Common myeloid progenitor, CD34-positive (primary cell): ENCODE measurements around the gene NIF3L1.

ENCODE experiments used
- CTCF ChIA-PET: fragments of 350-600 bp; sonication (Branson Sonifier 250); formaldehyde crosslinking; loops from one replicate; lab custom pipeline; 2021; ENCODE audit warnings: antibody characterized with exemption; lab: Charles Lee
- POLR2A ChIA-PET: fragments of 350-600 bp; sonication (Branson Sonifier 250); formaldehyde crosslinking; loops from one replicate; lab custom pipeline; 2021; ENCODE audit warnings: antibody characterized with exemption; lab: Charles Lee
- DNase-seq, 3 donors: peaks; one replicate each; pipeline versions ENCODE4 v3.0.0 to v3.0.0-alpha.2; 2013
- H3K27ac ChIP-seq, 2 experiments: 1 replicate in 1 of 2; 2 replicates in 1 of 2; pipeline ENCODE4 v1.7.0; 2013; ENCODE audit warnings: inconsistent platforms in 2 of 2, low read length in 2 of 2, mild to moderate bottlenecking in 2 of 2, low read depth in 1 of 2, moderate library complexity in 1 of 2; ENCODE audit not compliant: severe bottlenecking in 2 of 2, insufficient read depth in 1 of 2, poor library complexity in 1 of 2
- H3K27me3 ChIP-seq, 5 experiments: replicated peaks in 2 of 5; 1 replicate in 3 of 5; 2 replicates in 2 of 5; pipeline versions ENCODE4 v1.6.1 to v1.7.0; 2013; ENCODE audit warnings: low read length in 4 of 5, mild to moderate bottlenecking in 2 of 5, moderate library complexity in 2 of 5, inconsistent platforms in 1 of 5; ENCODE audit not compliant: insufficient read depth in 5 of 5, control insufficient read depth in 4 of 5
- H3K36me3 ChIP-seq, 4 experiments: 1 replicate in 2 of 4; 2 replicates in 2 of 4; pipeline versions ENCODE4 v1.6.1 to v1.7.0; 2013; ENCODE audit warnings: low read length in 3 of 4, control low read depth in 1 of 4, mild to moderate bottlenecking in 1 of 4; ENCODE audit not compliant: control insufficient read depth in 4 of 4, insufficient read depth in 4 of 4
- H3K4me1 ChIP-seq, 4 experiments: 1 replicate in 3 of 4; 2 replicates in 1 of 4; pipeline versions ENCODE4 v1.6.1 to v1.7.1; 2013; ENCODE audit warnings: low read length in 3 of 4, mild to moderate bottlenecking in 3 of 4, control low read depth in 1 of 4, inconsistent platforms in 1 of 4, moderate library complexity in 1 of 4; ENCODE audit not compliant: control insufficient read depth in 4 of 4, insufficient read depth in 4 of 4; ENCODE audit errors: control extremely low read depth in 1 of 4
- H3K4me3 ChIP-seq, 7 experiments: 1 replicate in 4 of 7; 2 replicates in 3 of 7; pipeline versions ENCODE4 v1.5.1 to v1.7.0; 2013; ENCODE audit warnings: mild to moderate bottlenecking in 7 of 7, low read length in 6 of 7, moderate library complexity in 6 of 7, inconsistent platforms in 2 of 7, low read depth in 2 of 7, control low read depth in 1 of 7; ENCODE audit not compliant: insufficient read depth in 4 of 7, control insufficient read depth in 1 of 7; ENCODE audit errors: extremely low read depth in 1 of 7
- H3K9me3 ChIP-seq, 5 experiments: 1 replicate in 4 of 5; 2 replicates in 1 of 5; pipeline versions ENCODE4 v1.6.1 to v1.7.1; 2013; ENCODE audit warnings: low read length in 4 of 5, mild to moderate bottlenecking in 2 of 5, inconsistent platforms in 1 of 5, low read depth in 1 of 5, moderate library complexity in 1 of 5; ENCODE audit not compliant: control insufficient read depth in 4 of 5, insufficient read depth in 2 of 5; ENCODE audit errors: control extremely low read depth in 1 of 5
- WGBS: methylation state at CpG from one replicate; pipeline ENCODE4 v1.1.5; 2013; ENCODE audit not compliant: insufficient coverage; 5-methylcytosine and 5-hydroxymethylcytosine counted together

The NIF3L1 gene

DNA sequence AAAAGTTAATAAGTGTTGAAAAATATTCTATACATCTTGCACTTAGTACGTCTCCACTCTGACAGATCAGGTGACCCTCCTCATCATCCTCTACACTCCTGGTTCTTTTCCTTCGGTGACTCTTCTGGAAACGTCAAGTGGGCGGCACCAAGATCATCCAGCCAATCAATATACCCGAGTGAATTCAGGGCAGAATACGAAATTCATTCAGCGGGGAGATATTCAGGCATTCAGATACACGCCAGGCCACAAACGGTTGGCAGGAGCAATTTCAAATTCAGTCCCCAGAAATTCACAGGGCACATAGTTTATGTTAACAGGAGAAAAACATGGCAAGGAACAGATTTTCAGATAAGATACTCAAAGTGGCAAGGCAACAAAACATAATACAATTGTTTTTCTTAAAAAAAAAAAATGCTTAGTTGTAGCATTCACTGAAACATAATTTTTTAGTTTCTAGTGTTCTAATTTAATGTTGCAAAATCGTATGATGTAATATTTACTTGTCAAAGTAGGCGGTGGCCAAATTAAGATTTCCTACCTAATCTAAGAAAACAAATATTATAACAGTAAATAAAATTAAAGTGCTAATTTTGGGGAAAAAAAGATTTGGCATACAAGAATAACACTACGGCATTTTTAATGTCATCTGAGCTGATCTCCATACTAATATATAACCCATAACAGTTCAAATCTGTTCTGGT lies 28.9 kb upstream of the NIF3L1 start:
- Histone ChIP-seq H3K4me1 (peaks cover 12 to 38% (median 18%) of the 10 kb centered on the region in 4 experiments), H3K36me3 (peaks cover 16 to 63% (median 41%) of the 10 kb centered on the region in 4 experiments), H3K4me3 (peak overlapping the region in 3 of 7 experiments; percentile 38 to 100 (median 99)), H3K27ac (peak overlapping the region in 1 of 2 experiments; percentile 100), H3K27me3 (no peaks in the 10 kb centered on the region), H3K9me3 (no peaks in the 10 kb centered on the region)
- peak in 1 of 3 donors; percentile 48 for DNase-seq
- POLR2A ChIA-PET = no interaction called here
- 69% methylated on average over 7 of the region's 12 CpGs for WGBS
- CTCF ChIA-PET = interaction anchor here (0.7 to 2.7 kb wide), 3 partner anchors 11 to 32 kb away, joined by 3 to 9 read pairs (median 4); no protein-coding TSS in a partner anchor

DNA sequence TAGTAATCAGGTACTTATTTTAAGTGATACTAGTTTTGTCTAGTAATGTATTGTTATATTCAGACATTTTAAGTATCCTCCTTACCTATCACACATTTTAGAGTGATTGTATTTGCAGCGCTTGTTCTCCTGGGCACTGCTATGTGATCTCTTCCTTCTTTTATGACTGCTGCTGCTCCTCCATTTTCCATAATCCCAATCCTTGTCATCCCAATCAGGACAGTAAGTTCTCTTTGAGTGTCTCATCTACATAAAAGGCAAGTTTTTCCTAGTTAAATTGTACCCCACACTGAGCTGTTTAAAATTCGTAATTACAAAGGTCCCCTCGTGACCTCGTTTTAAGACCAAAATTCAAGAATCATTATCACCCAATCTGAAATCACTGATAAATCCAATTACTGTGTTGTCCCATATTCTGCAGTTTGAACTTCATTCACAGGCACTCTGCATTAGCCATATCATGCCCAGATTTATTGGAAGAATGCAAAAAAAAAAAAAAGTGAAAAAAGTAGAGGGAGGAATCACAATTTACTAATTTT lies 27.5 kb upstream of the NIF3L1 start:
- Histone ChIP-seq H3K4me3 (peak overlapping the region in 6 of 7 experiments; percentile 80 to 100 (median 99)), H3K27ac (peak overlapping the region in 1 of 2 experiments; percentile 100), H3K4me1 (peaks cover 12 to 44% (median 20%) of the 10 kb centered on the region in 4 experiments), H3K9me3 (no peaks in the 10 kb centered on the region), H3K36me3 (peaks cover 16 to 54% (median 30%) of the 10 kb centered on the region in 4 experiments), H3K27me3 (no peaks in the 10 kb centered on the region)
- ChIA-PET POLR2A (no interaction called here), CTCF (no interaction called here)
- 9% methylated on average over 4 of the region's 4 CpGs for WGBS
- no peak for DNase-seq

DNA sequence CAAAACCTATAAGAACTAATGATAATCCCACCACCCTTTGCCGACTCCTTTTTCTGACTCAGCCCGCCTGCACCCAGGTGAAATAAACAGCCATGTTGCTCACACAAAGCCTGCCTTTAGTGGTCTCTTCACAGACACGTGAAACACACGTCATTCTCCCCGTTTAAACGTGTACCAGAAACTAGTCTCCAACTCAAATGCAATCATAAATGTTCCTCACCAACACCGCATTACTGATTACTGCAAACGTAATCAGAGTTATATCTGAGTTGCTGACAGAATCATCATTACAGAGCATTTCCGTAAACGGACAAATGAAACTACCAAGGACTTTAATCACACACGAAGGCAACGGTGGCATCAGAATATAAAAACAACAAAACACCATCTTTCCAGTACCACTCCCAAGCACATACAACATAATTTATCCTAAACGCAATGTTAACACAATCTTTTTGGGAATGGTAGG lies 26.6 kb upstream of the NIF3L1 start:
- H3K4me3 ChIP-seq = peak overlapping the region in 6 of 7 experiments; percentile 80 to 100 (median 99)
- ChIA-PET POLR2A (interaction anchor here (1.0 kb wide), 1 partner anchor 26 kb away, joined by 3 read pairs; the partner anchor contains the start of genes NIF3L1 and PPIL3), CTCF (no interaction called here)
- H3K27me3 ChIP-seq = no peaks in the 10 kb centered on the region
- DNase-seq = peak; percentile 59 to 84 (median 74)
- H3K36me3 ChIP-seq = peaks cover 13 to 45% (median 23%) of the 10 kb centered on the region in 4 experiments
- 0% methylated on average over 10 of the region's 13 CpGs for WGBS
- H3K27ac ChIP-seq = peak overlapping the region; percentile 99 to 100
- H3K9me3 ChIP-seq = no peaks in the 10 kb centered on the region
- peaks cover 16 to 53% (median 27%) of the 10 kb centered on the region in 4 experiments for H3K4me1 ChIP-seq

DNA sequence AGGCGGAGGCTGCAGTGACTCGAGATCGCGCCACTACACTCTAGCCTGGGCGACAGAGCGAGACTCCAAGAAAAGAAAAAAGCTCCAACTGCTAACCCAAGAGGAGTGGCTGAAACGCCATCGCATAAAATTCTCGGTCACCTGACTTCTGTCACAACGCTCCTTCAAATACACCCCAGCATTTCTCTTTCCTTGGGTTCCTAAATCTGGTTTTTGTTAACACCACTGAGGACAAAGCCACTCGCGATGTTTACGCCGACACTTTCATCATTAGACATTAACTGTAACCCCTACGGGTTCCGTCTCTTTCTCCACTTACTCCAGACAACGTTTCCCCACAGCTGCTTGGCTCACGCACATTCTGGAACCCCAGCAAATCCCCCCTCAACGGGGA lies 25.4 kb upstream of the NIF3L1 start:
- under 1% methylated on average over 18 of the region's 19 CpGs for WGBS
- H3K9me3 ChIP-seq = no peaks in the 10 kb centered on the region
- peak overlapping the region; percentile 99 to 100 for H3K27ac ChIP-seq
- CTCF ChIA-PET = interaction anchor here (0.6 to 2.1 kb wide), 6 partner anchors 13 to 39 kb away, joined by 3 to 6 read pairs (median 5); partner anchors contain the start of genes NIF3L1 and PPIL3
- DNase-seq = peak in 1 of 3 donors; percentile 45
- POLR2A ChIA-PET = interaction anchor here (0.6 to 1.8 kb wide), 7 partner anchors 10 to 52 kb away, joined by 3 to 19 read pairs (median 4); partner anchors contain the start of genes BZW1, NIF3L1 and PPIL3
- no peaks in the 10 kb centered on the region for H3K27me3 ChIP-seq
- peaks cover 8 to 33% (median 13%) of the 10 kb centered on the region in 4 experiments for H3K36me3 ChIP-seq
- peaks cover 16 to 53% (median 28%) of the 10 kb centered on the region in 4 experiments for H3K4me1 ChIP-seq
- H3K4me3 ChIP-seq = peak overlapping the region; percentile 80 to 100 (median 99)

DNA sequence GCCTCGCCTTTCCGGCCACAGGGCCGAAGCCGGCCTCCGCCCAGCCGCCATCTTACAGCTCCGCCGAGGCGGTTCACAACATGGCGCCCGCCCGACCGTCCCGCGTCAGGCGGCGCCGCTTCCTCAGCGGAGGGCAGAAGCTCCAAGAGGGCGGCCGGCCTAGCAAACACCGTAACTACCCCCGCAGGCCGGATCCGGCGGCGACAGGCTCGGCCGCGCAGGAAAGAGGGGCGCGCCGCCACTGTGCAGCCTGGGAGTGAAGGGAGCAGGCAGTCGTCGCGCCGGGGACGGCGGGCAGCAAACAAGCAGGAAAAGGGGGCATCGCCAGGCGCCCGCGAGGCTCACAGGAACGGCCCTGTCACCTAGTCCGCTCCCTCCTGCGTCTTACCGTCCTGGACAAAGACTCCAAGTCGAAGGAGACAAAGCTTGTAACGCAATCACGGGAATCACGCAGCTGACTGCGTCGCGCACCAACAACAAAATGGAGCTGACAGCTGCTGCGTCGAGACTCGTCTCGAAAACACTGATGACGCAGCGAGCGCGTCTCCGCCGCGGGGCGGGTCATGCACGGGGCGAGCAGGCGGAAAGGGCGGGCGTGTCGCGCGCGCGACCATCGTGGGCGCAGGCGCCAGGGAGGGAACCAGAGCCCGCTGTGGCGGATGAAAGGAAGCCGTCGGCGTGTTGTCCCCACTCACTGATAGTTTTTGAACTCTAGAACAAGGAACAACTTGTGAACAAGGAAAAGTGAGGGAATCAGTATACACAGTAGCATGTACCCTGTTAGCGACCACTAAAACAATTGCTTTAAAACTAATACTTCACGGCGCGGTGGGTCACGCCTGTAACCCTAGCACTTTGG lies 24.8 kb upstream of the NIF3L1 start, which contains the start of gene CLK1:
TSS of gene CLK1 (minus strand) at position 483 of the 859 bp plus-strand sequence. CDS start 2,796 bp downstream, outside the sequence.
- Histone ChIP-seq H3K9me3 (no peaks in the 10 kb centered on the region), H3K4me3 (peak within 1 kb of the TSS; percentile 80 to 100 (median 99)), H3K27ac (peak within 1 kb of the TSS; percentile 99 to 100), H3K27me3 (no peaks in the 10 kb centered on the region), H3K36me3 (peaks cover 3 to 27% (median 8%) of the 10 kb centered on the region in 4 experiments), H3K4me1 (peaks cover 16 to 49% (median 31%) of the 10 kb centered on the region in 4 experiments)
- ChIA-PET POLR2A (interaction anchor here (0.6 to 1.8 kb wide), 9 partner anchors 10 to 53 kb away, joined by 3 to 19 read pairs (median 4); partner anchors contain the start of genes BZW1, NIF3L1 and PPIL3), CTCF (interaction anchor here (0.6 to 2.1 kb wide), 6 partner anchors 12 to 39 kb away, joined by 3 to 6 read pairs (median 5); partner anchors contain the start of genes NIF3L1 and PPIL3)
- 3% methylated on average over 65 of the region's 89 CpGs for WGBS
- DNase-seq = peak; percentile 95 to 97 (median 96)

DNA sequence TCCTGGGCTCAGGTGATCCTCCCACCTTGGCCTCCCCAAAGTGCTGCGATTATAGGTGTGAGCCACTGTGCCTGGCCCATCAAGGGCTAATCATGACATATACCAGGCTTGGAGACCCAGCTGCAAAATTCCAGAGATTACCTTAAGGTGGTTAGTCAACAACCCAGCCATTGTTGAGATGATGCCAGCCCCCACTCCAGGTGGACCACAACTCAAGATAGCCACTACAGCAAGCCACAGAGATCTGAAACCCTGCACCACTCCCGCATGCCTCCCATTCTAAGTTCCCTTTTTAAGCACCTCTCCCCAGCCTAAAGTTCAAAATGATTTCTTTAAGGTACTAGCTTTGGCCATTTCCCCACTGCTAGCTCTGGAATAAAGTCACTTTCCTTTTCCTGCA lies 20.2 kb upstream of the NIF3L1 start:
- peaks cover 9 to 13% (median 11%) of the 10 kb centered on the region in 4 experiments for H3K36me3 ChIP-seq
- no peak overlapping the region for H3K27ac ChIP-seq
- no peak overlapping the region for H3K4me3 ChIP-seq
- H3K4me1 ChIP-seq = peaks cover 4 to 25% (median 17%) of the 10 kb centered on the region in 4 experiments
- 81% methylated on average over 2 of the region's 2 CpGs for WGBS
- H3K9me3 ChIP-seq = no peaks in the 10 kb centered on the region
- POLR2A ChIA-PET = no interaction called here
- no peaks in the 10 kb centered on the region for H3K27me3 ChIP-seq
- CTCF ChIA-PET = interaction anchor here (1.6 to 2.2 kb wide), 3 partner anchors 9 to 14 kb away, joined by 4 to 7 read pairs (median 4); no protein-coding TSS in a partner anchor
- DNase-seq = peak in 1 of 3 donors; percentile 26
